ENCODE results near the gene SLC30A4.
"Not testable (repeated sequence)": the region's sequence is repeated elsewhere in the genome, so short reads cannot be mapped to it uniquely, and the experiment has no call there.

SLC30A4 gene

DNA sequence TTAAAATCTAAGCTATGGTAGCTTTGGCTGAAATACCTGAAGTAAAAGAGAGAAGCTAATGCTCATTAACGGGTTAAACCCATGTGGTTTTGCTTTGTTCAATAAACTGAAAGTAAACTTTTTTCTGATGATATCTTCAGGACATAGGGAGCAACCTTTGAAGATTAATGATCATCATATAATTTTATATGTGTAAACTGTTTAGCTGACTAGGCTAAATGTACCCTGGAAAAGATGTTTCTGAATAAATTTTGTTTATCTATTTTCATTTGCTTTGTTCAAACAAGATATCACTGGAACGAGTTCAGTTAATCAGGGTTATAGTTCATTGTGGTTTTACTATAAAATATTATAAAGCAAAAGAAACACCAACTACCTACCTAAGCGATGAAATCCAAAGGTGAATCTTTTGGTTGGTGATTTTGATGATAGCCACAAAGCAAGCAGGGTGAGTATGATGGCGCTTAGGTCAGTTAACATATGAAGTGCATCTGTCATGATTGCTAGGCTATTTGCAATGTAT lies 11.7 kb downstream of the SLC30A4 start:
- no peak for DNase-seq (ENCODE audit: low read depth)

- not testable (repeated sequence) for DNase-seq (ENCODE audit: low read depth)
Observed at GRCh38 chr15:45507143-45507542, 15.4 kb downstream of the SLC30A4 start.

DNA sequence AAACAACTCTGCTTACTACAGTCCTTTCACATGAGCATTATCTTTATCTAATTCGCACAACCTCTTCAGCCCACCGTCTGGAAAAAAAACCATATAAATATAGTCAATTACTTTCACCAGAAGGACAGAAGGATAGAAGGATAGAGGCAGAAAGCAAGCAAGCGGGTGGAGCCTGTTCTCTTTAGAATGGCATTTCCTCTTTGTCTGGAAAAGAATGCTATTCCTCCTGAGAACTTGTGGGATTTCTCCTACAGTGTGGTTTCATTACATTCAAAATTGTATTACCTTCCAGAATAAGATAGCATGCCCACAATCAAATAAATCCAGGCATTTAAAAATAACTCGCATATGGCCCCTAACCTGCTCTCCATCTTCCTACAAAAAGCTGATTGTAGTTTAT lies 23.1 kb downstream of the SLC30A4 start:
- no peak for DNase-seq (ENCODE audit: low read depth)

DNA sequence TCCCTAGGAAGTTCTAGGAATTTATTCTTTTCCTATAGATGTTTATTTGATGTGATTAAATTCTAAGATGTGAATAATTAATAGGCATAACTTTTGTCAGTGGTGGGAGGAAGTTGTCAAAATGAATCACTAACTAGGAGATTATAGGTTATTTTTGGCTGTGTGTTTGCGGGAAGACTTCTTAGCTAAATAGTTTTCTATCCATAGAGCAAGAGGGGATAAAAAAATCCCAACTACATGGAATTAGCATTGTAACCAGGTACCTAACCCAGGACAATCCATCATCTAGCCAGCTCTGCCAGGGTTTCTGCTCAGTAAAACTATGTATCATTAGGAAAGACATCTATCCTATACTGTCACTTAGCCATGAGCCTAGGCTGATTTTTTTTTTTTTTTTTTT lies 23.9 kb downstream of the SLC30A4 start:
- no peak for DNase-seq (ENCODE audit: low read depth)

DNA sequence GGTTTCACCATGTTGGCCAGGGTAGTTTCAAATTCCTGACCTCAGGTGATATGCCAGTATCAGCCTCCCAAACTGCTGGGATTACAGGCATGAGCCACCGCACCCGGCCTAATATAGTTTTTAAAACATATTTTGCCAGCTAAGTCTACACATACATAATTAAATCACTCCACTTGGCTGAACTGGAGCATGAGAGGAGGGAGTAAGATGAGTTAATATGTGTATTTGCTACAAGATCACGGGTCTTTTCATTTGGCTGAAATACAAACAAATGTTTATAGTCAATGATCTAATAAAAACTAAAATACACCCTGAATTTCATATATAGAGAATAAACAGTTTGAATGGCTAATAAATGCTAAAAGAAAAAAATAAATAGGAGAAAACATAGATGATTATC lies 25.3 kb downstream of the SLC30A4 start:
- DNase-seq (ENCODE audit: low read depth): no peak

- DNase-seq (ENCODE audit: low read depth): no peak
Observed at GRCh38 chr15:45496658-45497057, 25.9 kb downstream of the SLC30A4 start.

DNA sequence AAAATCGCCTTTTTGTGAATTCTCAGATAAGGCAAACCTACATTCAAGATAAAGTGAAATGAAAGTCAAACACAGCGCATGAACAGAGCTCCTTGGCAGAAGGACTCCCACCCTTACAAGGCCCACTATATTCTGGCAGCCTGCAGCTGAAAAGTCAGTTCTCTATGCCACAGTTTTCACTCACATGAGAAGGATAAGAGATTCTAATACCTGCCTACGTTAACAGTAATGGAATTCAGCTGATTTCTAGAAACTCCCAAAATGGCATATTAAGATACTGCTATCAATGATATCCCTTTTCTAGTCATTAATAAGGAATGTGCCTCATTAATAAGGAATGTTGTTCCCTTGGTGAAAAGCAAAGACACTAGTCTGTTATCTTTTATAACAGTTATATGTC lies 27.0 kb downstream of the SLC30A4 start:
- DNase-seq (ENCODE audit: low read depth): no peak

GRCh38 chr15:45489690-45490238 lies 32.8 kb downstream of the SLC30A4 start:
- no peak for DNase-seq (ENCODE audit: low read depth)

GRCh38 chr15:45486317-45486716 lies 36.2 kb downstream of the SLC30A4 start:
- no peak for DNase-seq (ENCODE audit: low read depth)

DNA sequence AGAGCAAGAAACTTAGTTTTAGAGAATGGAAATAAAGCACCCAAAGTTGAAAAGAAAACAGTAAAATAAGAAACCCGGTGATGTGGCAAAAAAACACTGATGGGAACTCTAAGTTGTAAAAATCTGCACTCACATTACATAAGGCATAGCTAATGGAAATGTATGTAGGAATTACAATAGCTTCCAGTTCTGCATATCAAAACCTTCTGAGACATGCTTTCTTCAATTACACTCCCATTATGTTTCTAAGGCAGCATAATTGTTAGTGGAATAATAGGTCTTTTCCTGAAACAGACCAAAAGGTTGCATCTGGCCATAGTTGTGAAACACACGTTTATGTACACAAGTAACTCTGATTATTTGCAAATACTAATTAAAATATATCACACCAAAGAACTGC lies 41.4 kb downstream of the SLC30A4 start:
- no peak for DNase-seq (ENCODE audit: low read depth)

DNA sequence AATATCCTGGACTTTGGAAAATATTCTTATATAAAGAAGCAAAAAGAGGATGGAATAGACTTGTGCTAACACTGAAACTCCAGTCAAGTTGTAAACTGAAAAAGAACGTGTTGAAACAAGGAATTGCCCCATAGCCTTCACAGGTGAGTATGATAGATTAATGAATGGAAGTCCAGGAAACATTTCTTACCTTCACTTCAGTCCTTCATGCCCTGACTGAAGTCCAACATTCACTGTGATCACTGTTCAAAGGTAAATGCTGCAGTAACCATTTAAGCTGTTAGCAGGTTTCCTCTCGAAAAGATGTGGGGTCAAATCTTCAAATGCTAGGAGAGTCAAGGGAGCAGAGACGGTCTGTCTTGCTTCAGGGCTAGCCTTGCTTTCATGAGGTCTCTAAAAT lies 46.1 kb downstream of the SLC30A4 start:
- no peak for DNase-seq (ENCODE audit: low read depth)

DNA sequence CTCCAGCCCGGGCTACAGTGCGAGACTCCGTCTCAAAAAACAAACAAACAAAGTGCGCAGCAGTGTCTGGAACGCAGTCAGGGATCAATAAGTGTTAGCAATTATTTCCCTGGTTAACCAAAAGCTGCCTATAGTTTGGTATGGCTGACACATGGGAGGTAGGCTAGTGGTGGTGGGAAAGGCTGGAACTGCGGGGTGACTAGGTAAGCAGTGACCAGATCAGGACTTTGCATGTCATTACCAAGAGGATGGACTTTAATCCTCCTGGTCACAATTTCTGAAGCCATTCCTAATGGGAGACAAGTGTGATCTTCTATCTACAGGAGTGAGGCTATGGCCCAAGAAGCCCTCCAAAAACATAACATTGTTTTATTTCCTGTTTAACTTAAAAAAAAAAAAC lies 47.8 kb downstream of the SLC30A4 start:
- no peak for DNase-seq (ENCODE audit: low read depth)

DNA sequence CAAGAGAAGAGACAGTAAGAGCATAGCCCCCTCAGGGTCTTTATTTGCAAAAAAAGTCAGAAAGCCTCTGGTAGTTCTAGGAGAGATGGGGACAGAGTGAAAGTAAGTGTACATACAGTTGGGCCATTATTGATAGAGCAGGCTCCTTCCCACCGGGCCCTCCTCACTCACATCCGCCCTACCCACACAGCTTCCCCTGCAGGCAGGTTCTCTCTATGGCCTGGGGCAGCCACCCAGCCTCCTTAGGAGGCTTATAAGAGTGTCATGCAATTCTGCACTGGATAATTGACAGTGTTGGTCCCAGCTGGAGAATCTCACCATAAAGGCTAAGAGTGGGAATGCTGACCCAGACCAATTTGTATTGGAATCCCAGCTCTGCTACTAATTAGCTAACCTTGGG lies 49.5 kb downstream of the SLC30A4 start:
- DNase-seq (ENCODE audit: low read depth): no peak

GRCh38 chr15:45471151-45471550 lies 51.4 kb downstream of the SLC30A4 start:
- DNase-seq (ENCODE audit: low read depth): no peak

GRCh38 chr15:45469441-45469840 lies 53.1 kb downstream of the SLC30A4 start:
- DNase-seq (ENCODE audit: low read depth): no peak

GRCh38 chr15:45469027-45469426 lies 53.5 kb downstream of the SLC30A4 start:
- no peak for DNase-seq (ENCODE audit: low read depth)

- no peak for DNase-seq (ENCODE audit: low read depth)
Observed at GRCh38 chr15:45468294-45468693, 54.3 kb downstream of the SLC30A4 start.

- peak; percentile 65 for DNase-seq (ENCODE audit: low read depth)
Observed at GRCh38 chr15:45458746-45459403, 63.7 kb downstream of the SLC30A4 start.

- DNase-seq (ENCODE audit: low read depth): peak; percentile 41
Observed at GRCh38 chr15:45457641-45458539, 64.7 kb downstream of the SLC30A4 start.

DNA sequence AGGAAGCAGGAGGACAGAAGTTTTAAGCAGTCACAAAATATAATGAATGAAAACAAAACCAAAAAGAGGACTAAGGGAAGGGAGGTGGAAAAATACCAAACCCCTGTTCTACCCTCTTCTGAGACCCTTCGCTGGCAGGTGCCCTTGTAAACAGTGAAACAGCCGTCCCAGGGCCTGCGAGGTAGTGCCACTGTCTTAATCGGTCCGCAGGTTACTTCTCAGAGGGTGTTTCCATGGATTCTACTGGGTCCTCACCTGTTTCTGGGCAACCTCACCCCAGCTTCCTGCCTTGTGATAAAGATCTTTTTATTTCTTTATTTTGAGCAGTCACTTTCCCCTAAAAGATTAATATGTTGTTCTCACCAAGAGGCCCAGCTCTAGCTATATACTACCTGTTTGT lies 65.3 kb downstream of the SLC30A4 start:
- DNase-seq (ENCODE audit: low read depth): no peak

- DNase-seq (ENCODE audit: low read depth): peak; percentile 48
Observed at GRCh38 chr15:45456212-45457106, 66.1 kb downstream of the SLC30A4 start.

- peak; percentile 49 for DNase-seq (ENCODE audit: low read depth)
Observed at GRCh38 chr15:45454814-45455213, 67.7 kb downstream of the SLC30A4 start.

Data from activated T-helper 9 cell treated with anti-CD3 and anti-CD28 coated beads, Interleukin-2, amount 50 U/mL, for 16 hours (primary cell).